ENCODE data around the gene RNF123. TPM values are rescaled to one million over a fixed set of nuclear protein-coding genes. Genes with fewer than 3 reads are reported as not detected.

Gene RNF123
- total and polyA plus RNA-seq, 10 of the 15 experiments (the other 5 are each of a cell fraction or from before 2014, with no cell fraction given), result 4.2 to 31.5 (median 17.6) TPM

DNA sequence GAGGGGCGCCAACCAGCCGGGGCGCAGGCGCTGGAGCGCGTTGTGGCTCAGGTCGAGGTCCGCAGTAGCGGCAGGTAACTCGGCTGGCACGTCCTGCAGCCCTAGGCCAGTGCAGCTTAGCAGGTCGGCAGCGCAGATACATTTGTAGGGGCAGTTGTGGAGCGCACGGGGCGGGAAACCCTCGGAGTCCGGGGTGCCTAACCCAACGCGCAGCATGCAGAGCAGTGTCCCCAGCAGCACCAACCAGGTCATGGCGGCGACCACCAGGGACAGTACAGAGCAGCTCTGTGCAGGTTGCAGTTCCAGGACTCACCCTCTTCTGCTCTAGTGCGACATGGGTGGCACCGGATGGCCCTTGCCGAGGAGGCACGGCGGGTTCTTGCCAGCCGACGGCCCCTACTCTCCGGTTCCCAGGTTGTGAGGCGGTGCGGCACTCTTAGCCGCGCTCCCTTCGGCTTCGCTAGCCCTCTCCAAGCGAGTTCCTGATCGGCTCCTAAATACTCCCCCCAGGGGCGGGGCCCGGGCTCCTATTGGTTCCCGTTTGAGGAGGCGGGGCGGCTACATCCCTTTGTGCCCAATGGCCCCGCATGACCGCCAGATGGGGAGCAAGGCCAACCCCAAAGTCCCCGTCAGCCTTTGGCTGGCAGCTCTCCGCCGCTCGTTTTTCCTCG lies 30.0 kb downstream of the RNF123 start, which contains the start of gene AMIGO3:
AMIGO3 (minus strand) TSS at position 471 of the 671 bp plus-strand sequence; CDS start at position 252, 219 bp downstream.
- SMC1A ChIA-PET (ENCODE audit: uncharacterized antibody, unreplicated experiment), result no interaction called here
- Histone ChIP-seq H3K4me3 (peak within 1 kb of the TSS; percentile 60; the same call in 1 of the 2 replicates), H3K27ac (ENCODE audit: control insufficient read depth, insufficient read depth) (peak within 1 kb of the TSS; percentile 24; the same call in 1 of the 2 replicates), H3K4me2 (ENCODE audit: control insufficient read depth, insufficient read depth) (peak within 1 kb of the TSS; percentile 95), H2AFZ (ENCODE audit: control insufficient read depth, low read depth, low read length) (peak within 1 kb of the TSS; percentile 51), H4K20me1 (ENCODE audit: control insufficient read depth, insufficient read depth) (no peaks in the 10 kb centered on the region), H3K79me2 (ENCODE audit: control insufficient read depth, insufficient read depth, low read length) (peaks cover 20% of the 10 kb centered on the region), H3K9me3 (replicated peaks; ENCODE audit: control insufficient read depth, insufficient read depth, low read length) (no peaks in the 10 kb centered on the region; the same call in 2 of the 3 replicates), H3K36me3 (ENCODE audit: control insufficient read depth in 2 of 2, insufficient read depth in 2 of 2, low read length in 1 of 2) (peaks cover 3 to 9% of the 10 kb centered on the region in 2 experiments; a peak in 3 of 4 replicates), H3K4me1 (ENCODE audit: control insufficient read depth, insufficient read depth, low read length) (peaks cover 15% of the 10 kb centered on the region), H3K9ac (ENCODE audit: control insufficient read depth, insufficient read depth, low read length) (peak within 1 kb of the TSS; percentile 30; the same call in 1 of the 2 replicates), H3K27me3 (replicated peaks in 1 of 2; ENCODE audit: control insufficient read depth in 2 of 2, insufficient read depth in 2 of 2, low read length in 1 of 2) (no peaks in the 10 kb centered on the region)
- POLR2A ChIA-PET, result interaction anchor here (0.6 kb wide), 1 partner anchor 1908 kb away, joined by 5 read pairs; no protein-coding TSS in a partner anchor
- 6% methylated on average over 50 of the region's 50 CpGs for WGBS (ENCODE audit: insufficient coverage, insufficient replicate concordance, low lambda C conversion rate, missing lambda C conversion rate)
- peak; percentile 92 for FAIRE-seq
- peak; percentile 78 for ATAC-seq
- intact Hi-C loops (cut with micrococcal nuclease; ENCODE audit: unreplicated experiment), result no loop called here
- RAD21 ChIA-PET (ENCODE audit: unreplicated experiment), result interaction anchor here (1.3 to 1.4 kb wide), 2 partner anchors 84 to 180 kb away, joined by 3 read pairs; partner anchors contain the start of gene INKA1
- DNase-seq (ENCODE audit: low read depth, low spot score), result peak; percentile 40
- in situ Hi-C loops (cut with MboI), result no loop called here
- CTCF ChIA-PET, result interaction anchor here (0.5 to 1.9 kb wide), 7 partner anchors 43 to 253 kb away, joined by 3 to 8 read pairs (median 3); partner anchors contain the start of gene CDHR4
- no TSS peak for BruUV-seq (replicated peaks)
- TF ChIP-seq NFIC (IDR thresholded peaks at IDR 0.05; ENCODE audit: low read depth, low read length) (no peak), SP1 (IDR thresholded peaks at IDR 0.05; ENCODE audit: low read depth, low read length) (peak; percentile 65), NKRF (conservative IDR thresholded peaks at IDR 0.05) (0 out of 2 replicates have a peak, but pooled peaks have one; percentile 32), WRNIP1 (IDR thresholded peaks at IDR 0.05; ENCODE audit: borderline replicate concordance, low read depth, low read length) (no peak), IKZF1 (conservative IDR thresholded peaks at IDR 0.05) (peak; percentile 56; the same call in 1 of the 2 replicates), PKNOX1 (IDR thresholded peaks at IDR 0.05) (no peak), CTCF (IDR thresholded peaks at IDR 0.05 in 2 of 3, conservative IDR thresholded peaks at IDR 0.05 in 1 of 3; ENCODE audit: control insufficient read depth in 2 of 3, extremely low read depth in 1 of 3, insufficient read depth in 1 of 3, low read depth in 3 of 3, low read length in 3 of 3) (peak; percentile 42 to 84 (median 63); a peak in 5 of 6 replicates), BMI1 (IDR thresholded peaks at IDR 0.05; ENCODE audit: borderline replicate concordance) (no peak), POLR2A (IDR thresholded peaks at IDR 0.05; ENCODE audit: low read depth, low read length) (peak; percentile 75), NR2F1 (conservative IDR thresholded peaks at IDR 0.05) (0 out of 2 replicates have a peak, but pooled peaks have one; percentile 15), YY1 (IDR thresholded peaks at IDR 0.05; ENCODE audit: low read depth, low read length) (peak; percentile 75; the same call in 1 of the 2 replicates), CREB1 (IDR thresholded peaks at IDR 0.05; ENCODE audit: low read depth) (peak; percentile 38; the same call in 1 of the 2 replicates), MTA3 (IDR thresholded peaks at IDR 0.05; ENCODE audit: borderline replicate concordance, low read length) (peak; percentile 92; the same call in 1 of the 2 replicates)
- TF ChIP-seq, protein P1, sequence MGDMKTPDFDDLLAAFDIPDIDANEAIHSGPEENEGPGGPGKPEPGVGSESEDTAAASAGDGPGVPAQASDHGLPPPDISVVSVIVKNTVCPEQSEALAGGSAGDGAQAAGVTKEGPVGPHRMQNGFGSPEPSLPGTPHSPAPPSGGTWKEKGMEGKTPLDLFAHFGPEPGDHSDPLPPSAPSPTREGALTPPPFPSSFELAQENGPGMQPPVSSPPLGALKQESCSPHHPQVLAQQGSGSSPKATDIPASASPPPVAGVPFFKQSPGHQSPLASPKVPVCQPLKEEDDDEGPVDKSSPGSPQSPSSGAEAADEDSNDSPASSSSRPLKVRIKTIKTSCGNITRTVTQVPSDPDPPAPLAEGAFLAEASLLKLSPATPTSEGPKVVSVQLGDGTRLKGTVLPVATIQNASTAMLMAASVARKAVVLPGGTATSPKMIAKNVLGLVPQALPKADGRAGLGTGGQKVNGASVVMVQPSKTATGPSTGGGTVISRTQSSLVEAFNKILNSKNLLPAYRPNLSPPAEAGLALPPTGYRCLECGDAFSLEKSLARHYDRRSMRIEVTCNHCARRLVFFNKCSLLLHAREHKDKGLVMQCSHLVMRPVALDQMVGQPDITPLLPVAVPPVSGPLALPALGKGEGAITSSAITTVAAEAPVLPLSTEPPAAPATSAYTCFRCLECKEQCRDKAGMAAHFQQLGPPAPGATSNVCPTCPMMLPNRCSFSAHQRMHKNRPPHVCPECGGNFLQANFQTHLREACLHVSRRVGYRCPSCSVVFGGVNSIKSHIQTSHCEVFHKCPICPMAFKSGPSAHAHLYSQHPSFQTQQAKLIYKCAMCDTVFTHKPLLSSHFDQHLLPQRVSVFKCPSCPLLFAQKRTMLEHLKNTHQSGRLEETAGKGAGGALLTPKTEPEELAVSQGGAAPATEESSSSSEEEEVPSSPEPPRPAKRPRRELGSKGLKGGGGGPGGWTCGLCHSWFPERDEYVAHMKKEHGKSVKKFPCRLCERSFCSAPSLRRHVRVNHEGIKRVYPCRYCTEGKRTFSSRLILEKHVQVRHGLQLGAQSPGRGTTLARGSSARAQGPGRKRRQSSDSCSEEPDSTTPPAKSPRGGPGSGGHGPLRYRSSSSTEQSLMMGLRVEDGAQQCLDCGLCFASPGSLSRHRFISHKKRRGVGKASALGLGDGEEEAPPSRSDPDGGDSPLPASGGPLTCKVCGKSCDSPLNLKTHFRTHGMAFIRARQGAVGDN (IDR thresholded peaks at IDR 0.05), result peak; percentile 63; the same call in 1 of the 2 replicates
